Neural progenitor cell (in vitro differentiated cells): Measurements from ENCODE around the gene RGS11.

ENCODE experiments used
- CTCF ChIP-seq: fragments of 200-600 bp; sonication (generic); IDR thresholded peaks from 2 replicates; pipeline ENCODE4 v1.5.1; 2017; ENCODE audit warnings: antibody characterized with exemption, mild to moderate bottlenecking
- EZH2 ChIP-seq: fragments of 200-600 bp; sonication (generic); IDR thresholded peaks from 2 replicates; pipeline ENCODE4 v1.6.1; 2017; ENCODE audit warnings: antibody characterized with exemption, mild to moderate bottlenecking, moderate library complexity

DNA sequence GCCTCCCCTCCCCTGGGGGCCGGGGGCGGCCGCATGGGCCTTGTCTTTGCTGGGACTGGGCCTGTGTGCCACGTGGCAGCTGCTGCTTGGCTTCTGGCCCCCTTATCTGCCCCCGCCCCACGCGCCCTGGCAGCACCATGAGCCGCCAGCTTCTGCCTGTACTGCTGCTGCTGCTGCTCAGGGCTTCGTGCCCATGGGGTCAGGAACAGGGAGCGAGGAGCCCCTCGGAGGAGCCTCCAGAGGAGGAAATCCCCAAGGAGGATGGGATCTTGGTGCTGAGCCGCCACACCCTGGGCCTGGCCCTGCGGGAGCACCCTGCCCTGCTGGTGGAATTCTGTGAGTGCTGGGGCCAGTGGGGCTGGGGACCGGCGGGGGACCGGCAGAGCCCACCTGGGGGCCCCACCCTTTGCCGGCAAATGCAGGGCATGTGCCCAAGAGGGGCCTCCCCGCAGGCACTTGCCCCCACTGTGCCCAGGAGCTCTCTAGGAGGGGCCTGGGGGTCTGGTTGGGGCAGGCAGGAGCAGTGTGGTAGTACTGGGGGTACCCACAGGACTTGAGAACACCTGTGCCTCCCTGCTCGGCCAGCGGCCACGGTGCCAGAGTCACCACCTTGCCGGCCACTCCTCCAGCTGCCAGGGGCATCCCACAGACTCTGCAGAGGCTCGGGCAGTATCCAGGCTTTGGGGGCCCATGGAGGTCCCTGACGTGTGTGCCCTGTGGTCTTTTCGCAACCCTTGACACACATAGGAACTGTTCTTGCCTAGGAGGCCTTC lies 7.5 kb upstream of the RGS11 start, which contains the start of gene PDIA2:
- TF ChIP-seq CTCF (no peak), EZH2 (no peak)
